ENCODE results near the gene SLC2A13. TPM values are rescaled to one million over a fixed set of nuclear protein-coding genes. Genes with fewer than 3 reads are reported as not detected.

The SLC2A13 gene
- total and polyA plus RNA-seq, 10 of the 15 experiments (the other 5 are each of a cell fraction or from before 2014, with no cell fraction given): 0.05 to 3.7 (median 0.25) TPM

DNA sequence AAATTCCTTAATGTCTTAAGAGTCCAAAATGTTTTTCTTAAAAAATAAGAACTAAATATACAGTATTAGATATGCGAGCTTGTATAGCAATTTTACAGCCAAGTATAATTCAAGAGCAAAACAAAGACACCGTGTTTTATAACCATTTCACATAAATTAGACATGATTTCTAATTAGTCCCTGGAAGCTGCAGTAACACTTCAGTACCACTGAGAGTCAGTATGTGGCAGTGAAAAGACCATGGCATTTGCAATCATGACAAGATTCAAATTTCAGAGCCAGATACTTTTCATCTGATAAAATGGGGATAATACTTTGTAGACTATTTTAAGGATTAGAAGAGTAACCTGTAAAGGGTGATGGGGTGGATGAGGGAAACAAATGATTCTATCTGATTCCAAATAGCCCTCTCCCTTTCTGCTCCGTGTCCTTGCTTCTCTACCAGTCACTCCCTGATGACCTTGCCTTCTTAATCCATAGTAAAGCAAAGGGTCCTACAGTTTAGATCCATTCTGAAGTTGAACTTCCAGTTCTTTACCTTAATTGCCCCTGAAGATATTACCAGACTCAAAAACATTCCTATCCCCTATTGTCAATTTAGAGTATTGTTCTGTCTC is 340.8 kb downstream of the SLC2A13 start:
- no peaks in the 10 kb centered on the region for H3K36me3 ChIP-seq (ENCODE audit: control insufficient read depth in 2 of 2, insufficient read depth in 2 of 2, low read length in 1 of 2)
- FAIRE-seq (peak; percentile 65), ATAC-seq (peak; percentile 74), DNase-seq (ENCODE audit: low read depth, low spot score) (no peak)
- H3K27ac ChIP-seq (ENCODE audit: control insufficient read depth, insufficient read depth): no peak overlapping the region
- no peaks in the 10 kb centered on the region for H4K20me1 ChIP-seq (ENCODE audit: control insufficient read depth, insufficient read depth)
- TF ChIP-seq SMC3 (IDR thresholded peaks at IDR 0.05; ENCODE audit: borderline replicate concordance, low read length) (peak; percentile 68; the same call in 1 of the 2 replicates), BMI1 (IDR thresholded peaks at IDR 0.05; ENCODE audit: borderline replicate concordance) (no peak), JUNB (IDR thresholded peaks at IDR 0.05) (no peak), E4F1 (IDR thresholded peaks at IDR 0.05; ENCODE audit: borderline replicate concordance, partially characterized antibody) (no peak), ZBED1 (IDR thresholded peaks at IDR 0.05; ENCODE audit: borderline replicate concordance) (no peak), RAD21 (IDR thresholded peaks at IDR 0.05; ENCODE audit: insufficient read depth, low read depth, low read length) (peak; percentile 85), E2F8 (IDR thresholded peaks at IDR 0.05; ENCODE audit: low read depth, partially characterized antibody) (no peak), ZNF592 (IDR thresholded peaks at IDR 0.05) (0 out of 2 replicates have a peak, but pooled peaks have one; percentile 17)
- TF ChIP-seq, protein P1, sequence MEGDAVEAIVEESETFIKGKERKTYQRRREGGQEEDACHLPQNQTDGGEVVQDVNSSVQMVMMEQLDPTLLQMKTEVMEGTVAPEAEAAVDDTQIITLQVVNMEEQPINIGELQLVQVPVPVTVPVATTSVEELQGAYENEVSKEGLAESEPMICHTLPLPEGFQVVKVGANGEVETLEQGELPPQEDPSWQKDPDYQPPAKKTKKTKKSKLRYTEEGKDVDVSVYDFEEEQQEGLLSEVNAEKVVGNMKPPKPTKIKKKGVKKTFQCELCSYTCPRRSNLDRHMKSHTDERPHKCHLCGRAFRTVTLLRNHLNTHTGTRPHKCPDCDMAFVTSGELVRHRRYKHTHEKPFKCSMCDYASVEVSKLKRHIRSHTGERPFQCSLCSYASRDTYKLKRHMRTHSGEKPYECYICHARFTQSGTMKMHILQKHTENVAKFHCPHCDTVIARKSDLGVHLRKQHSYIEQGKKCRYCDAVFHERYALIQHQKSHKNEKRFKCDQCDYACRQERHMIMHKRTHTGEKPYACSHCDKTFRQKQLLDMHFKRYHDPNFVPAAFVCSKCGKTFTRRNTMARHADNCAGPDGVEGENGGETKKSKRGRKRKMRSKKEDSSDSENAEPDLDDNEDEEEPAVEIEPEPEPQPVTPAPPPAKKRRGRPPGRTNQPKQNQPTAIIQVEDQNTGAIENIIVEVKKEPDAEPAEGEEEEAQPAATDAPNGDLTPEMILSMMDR (IDR thresholded peaks at IDR 0.05 in 2 of 3, conservative IDR thresholded peaks at IDR 0.05 in 1 of 3; ENCODE audit: control insufficient read depth in 2 of 3, extremely low read depth in 1 of 3, insufficient read depth in 1 of 3, low read depth in 3 of 3, low read length in 3 of 3): peak; percentile 66 to 75 (median 67)
- no peak overlapping the region for H3K9ac ChIP-seq (ENCODE audit: control insufficient read depth, insufficient read depth, low read length)
- no peak overlapping the region for H3K4me2 ChIP-seq (ENCODE audit: control insufficient read depth, insufficient read depth)
- no TSS peak for BruUV-seq (replicated peaks)
- no peak overlapping the region for H3K4me3 ChIP-seq
- H3K4me1 ChIP-seq (ENCODE audit: control insufficient read depth, insufficient read depth, low read length): no peaks in the 10 kb centered on the region
- ChIA-PET RAD21 (ENCODE audit: unreplicated experiment) (interaction anchor here (0.6 to 1.2 kb wide), 2 partner anchors 225 to 226 kb away, joined by 3 read pairs; no protein-coding TSS in a partner anchor), SMC1A (ENCODE audit: uncharacterized antibody, unreplicated experiment) (interaction anchor here (0.6 to 0.8 kb wide), 2 partner anchors 226 to 229 kb away, joined by 3 read pairs; no protein-coding TSS in a partner anchor), POLR2A (no interaction called here), CTCF (interaction anchor here (0.8 to 4.4 kb wide), 4 partner anchors 175 to 227 kb away, joined by 3 to 26 read pairs (median 3); no protein-coding TSS in a partner anchor)
- WGBS (ENCODE audit: insufficient coverage, insufficient replicate concordance, low lambda C conversion rate, missing lambda C conversion rate): 34% methylated on average over 3 of the region's 3 CpGs
- no peak overlapping the region for H2AFZ ChIP-seq (ENCODE audit: control insufficient read depth, low read depth, low read length)
- in situ Hi-C loops (cut with MboI): no loop called here
- no peaks in the 10 kb centered on the region for H3K27me3 ChIP-seq (replicated peaks in 1 of 2; ENCODE audit: control insufficient read depth in 2 of 2, insufficient read depth in 2 of 2, low read length in 1 of 2)
- H3K79me2 ChIP-seq (ENCODE audit: control insufficient read depth, insufficient read depth, low read length): no peaks in the 10 kb centered on the region
- H3K9me3 ChIP-seq (replicated peaks; ENCODE audit: control insufficient read depth, insufficient read depth, low read length): no peaks in the 10 kb centered on the region; the same call in 2 of the 3 replicates
- intact Hi-C loops (cut with micrococcal nuclease; ENCODE audit: unreplicated experiment): loop anchor here (1.0 kb wide), 2 partner anchors 225 to 342 kb away; no protein-coding TSS in a partner anchor

All from GM12878 (cell line).